ENCODE data around the gene WIPF3. TPM values are rescaled to one million over a fixed set of nuclear protein-coding genes. Genes with fewer than 3 reads are reported as not detected.

Gene WIPF3
- total RNA-seq, 1 donor from 2014 or later = not detected

DNA sequence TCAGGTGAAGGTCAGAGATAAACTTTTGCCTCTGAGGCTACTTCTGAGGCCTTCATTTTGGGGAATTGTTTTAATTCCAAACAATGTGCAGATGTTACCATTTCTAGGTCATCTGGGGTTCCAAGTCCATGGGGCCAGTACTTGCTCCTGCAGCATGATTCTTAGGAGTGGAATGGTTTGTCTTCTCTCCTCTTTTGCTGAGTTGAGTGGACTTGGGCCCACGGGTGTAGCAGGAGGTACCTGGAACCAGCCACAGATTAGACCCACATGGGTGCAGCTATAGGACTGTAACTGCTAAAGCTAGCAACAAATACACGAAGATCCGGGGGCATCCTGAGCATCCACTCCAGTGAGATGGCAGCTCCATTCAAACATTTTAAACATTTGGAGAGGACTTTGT, 41.6 kb downstream of the WIPF3 start:
- intact Hi-C loops (cut with micrococcal nuclease) = no loop called here

GRCh38 chr7:29848941-29849340, 42.6 kb downstream of the WIPF3 start:
- intact Hi-C loops (cut with micrococcal nuclease) = no loop called here

GRCh38 chr7:29851487-29851886, 45.2 kb downstream of the WIPF3 start:
- intact Hi-C loops (cut with micrococcal nuclease) = no loop called here

- intact Hi-C loops (cut with micrococcal nuclease) = no loop called here
Measured at GRCh38 chr7:29852457-29852856, 46.1 kb downstream of the WIPF3 start.

GRCh38 chr7:29853072-29853471, 46.8 kb downstream of the WIPF3 start:
- intact Hi-C loops (cut with micrococcal nuclease) = no loop called here

DNA sequence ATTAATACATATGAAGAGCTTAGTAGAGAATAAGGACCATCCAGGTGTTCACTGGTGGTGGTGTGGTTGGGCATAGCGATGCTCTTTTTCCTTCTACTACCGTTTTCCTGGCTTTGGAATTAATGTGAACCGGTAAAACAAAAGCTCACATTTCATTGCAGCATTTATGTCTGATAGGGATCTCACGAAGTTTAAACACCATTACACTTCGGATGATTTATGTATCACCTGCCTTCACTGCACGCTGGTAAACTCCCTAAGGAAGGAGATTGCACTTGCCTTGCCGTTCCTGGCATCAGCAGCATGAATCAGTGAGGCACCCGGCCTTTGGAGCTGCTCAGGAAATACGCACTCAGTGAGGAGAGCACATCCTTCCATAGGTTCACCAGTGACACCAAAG, 47.5 kb downstream of the WIPF3 start:
- intact Hi-C loops (cut with micrococcal nuclease) = no loop called here

DNA sequence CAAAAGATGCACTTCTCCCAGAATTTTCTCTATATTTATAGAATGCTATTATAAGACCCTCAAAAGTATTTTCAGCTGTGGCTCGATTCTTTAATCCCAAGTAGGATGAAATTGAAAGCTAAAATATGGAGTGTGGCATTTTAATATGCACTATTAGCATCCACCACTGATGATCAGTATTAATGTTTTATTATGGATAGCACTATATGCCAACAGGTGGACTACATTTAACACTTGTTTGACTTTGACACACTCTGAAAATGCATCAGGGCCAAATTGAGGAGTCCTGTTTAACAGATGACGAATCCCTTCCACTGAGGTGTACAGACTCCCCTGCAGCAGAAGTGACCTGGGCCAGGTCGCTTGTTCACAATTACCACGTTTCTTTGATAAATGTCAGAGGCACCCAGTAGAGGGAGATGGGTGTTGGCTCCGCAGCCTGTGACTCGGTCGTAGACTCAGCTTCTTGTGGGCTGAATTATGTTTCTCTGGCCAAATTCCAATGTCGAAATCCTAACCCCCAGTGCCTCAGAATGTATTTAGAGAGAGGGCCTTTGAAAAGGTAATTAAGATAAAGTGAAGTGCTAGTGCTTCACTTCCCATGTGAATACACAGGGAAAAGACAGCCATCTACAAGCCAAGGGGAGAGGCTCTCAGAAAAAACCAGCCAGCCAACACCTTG, 48.1 kb downstream of the WIPF3 start:
- intact Hi-C loops (cut with micrococcal nuclease) = no loop called here

DNA sequence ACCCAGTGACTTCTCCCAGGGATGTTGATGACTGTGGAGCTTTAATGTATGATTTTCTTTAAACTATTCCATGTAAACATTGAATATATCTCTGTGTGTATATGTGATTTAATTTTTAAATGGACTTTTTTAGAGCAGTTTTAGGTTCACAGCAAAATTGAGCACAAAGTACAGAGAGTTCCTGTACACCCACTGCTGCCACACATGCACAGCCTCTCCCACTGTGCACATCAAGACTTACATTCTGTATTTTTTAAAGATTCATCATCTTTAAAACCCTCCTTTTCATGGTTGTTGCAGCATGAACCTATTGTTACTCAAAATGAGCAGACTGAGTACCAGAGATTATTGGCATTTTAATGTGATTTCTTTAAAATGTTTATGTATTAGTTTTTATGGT, 51.3 kb downstream of the WIPF3 start:
- intact Hi-C loops (cut with micrococcal nuclease) = no loop called here

- intact Hi-C loops (cut with micrococcal nuclease) = no loop called here
Measured at GRCh38 chr7:29858191-29858951, 52.1 kb downstream of the WIPF3 start.

GRCh38 chr7:29859104-29859503, 52.8 kb downstream of the WIPF3 start:
- intact Hi-C loops (cut with micrococcal nuclease) = no loop called here

- intact Hi-C loops (cut with micrococcal nuclease) = no loop called here
Measured at GRCh38 chr7:29859524-29860185, 53.3 kb downstream of the WIPF3 start.

DNA sequence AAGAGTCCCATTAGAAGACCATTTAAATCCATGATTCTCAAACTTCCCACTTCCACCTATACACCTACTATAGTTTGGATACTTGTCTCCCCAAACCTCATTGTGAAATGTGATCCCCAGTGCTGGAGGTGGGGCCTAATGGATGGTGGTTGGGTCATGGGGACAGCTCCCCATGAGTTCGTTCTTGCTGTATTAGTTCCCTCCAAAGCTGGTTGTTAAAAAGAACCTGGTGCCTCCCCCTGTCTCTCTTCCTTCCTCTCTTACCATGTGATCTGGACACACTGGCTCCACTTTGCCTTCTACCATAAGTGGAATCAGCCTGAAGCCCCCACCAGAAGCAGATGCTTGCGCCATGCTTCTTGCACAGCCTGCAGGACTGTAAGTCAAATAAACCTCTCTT, 53.9 kb downstream of the WIPF3 start:
- intact Hi-C loops (cut with micrococcal nuclease) = no loop called here

- intact Hi-C loops (cut with micrococcal nuclease) = no loop called here
Measured at GRCh38 chr7:29861884-29862283, 55.6 kb downstream of the WIPF3 start.

- intact Hi-C loops (cut with micrococcal nuclease) = no loop called here
Measured at GRCh38 chr7:29864656-29865055, 58.3 kb downstream of the WIPF3 start.

DNA sequence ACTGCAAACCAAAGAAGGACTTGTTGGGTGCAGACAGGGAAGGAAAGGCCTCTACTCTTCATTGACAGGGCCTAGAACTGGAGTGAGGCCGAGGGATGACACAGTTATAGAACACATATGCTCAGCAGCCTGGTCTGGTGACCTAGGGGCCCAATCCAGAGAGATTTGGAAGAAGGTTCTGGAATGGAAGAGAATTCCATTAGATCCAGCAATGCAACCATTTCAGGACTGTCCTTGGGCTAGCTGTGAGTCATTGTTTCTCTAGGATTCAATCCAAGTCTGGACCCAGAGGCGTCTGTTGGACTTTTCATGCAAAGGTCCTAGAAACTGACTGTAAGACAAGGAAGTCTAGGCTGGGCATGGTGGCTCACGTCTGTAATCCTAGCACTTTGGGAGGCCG, 59.2 kb downstream of the WIPF3 start:
- intact Hi-C loops (cut with micrococcal nuclease) = no loop called here

- intact Hi-C loops (cut with micrococcal nuclease) = no loop called here
Measured at GRCh38 chr7:29866490-29866930, 60.2 kb downstream of the WIPF3 start.

- intact Hi-C loops (cut with micrococcal nuclease) = no loop called here
Measured at GRCh38 chr7:29871787-29872398, 65.6 kb downstream of the WIPF3 start.

DNA sequence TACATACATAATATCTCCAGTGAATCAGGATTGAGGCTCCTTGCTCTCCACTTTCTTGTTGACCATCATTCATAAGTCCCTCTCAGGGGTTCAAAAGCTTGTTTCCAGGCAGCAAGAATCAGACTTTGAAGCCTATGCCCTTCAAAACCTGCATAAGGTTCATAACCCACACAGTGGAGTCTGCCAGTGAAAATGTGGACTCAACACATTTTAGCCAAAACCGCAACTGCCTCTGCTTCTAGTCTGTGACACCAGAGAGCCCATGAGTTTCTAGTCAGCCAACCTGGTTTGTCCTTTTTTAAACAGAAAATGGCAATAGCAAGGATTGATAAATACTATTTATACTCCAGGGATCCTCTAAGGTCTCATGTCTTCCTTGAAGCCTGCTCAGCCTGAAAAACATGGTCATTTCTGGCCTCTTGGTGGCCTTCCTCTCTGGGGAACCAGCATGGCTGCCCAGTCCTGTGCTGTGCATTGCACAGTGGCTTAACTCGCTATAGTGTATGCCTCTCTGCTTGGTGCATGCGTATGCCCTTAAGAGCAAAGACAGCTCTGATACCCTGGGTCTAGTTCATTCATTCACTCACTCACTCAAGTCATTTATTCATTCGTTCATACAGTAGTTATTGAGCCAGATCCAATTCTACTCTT, 67.5 kb downstream of the WIPF3 start:
- intact Hi-C loops (cut with micrococcal nuclease) = no loop called here

DNA sequence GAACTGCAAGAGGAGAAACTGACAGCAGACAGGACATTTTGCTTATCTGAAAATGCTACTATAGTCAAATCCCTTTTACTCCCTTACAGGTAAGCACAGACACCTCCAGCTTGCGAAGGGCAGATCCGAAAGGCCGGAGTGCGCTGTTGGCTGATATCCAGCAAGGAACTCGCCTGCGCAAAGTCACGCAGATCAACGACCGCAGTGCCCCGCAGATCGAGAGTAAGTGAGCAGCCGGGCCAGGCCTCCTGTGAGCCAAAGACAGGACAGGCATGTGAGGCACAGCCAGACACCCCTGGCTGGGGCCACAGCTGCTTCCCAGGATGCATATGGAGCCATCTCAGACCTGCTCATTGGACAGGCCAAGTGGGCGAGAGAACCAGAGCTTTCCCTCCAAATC, 69.4 kb downstream of the WIPF3 start:
- intact Hi-C loops (cut with micrococcal nuclease) = no loop called here

DNA sequence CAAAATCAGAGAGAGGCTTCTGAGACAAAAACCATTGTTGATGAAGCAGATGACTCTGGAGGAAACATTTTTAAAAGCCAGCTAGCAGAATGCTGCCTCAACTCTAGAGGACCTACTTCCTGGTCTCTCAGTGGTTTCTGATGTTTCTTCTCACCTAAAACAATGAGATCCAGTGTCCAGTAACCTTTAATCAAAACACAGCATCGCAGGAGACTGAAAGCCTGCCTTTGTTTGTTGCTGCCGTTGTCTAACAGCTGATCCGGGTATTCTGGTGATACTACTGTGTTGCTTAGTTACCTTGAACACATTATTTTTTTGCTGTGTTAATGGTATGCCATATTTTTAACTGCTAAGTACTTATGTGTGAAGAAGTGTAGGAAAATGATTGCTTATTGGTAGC, 70.9 kb downstream of the WIPF3 start:
- intact Hi-C loops (cut with micrococcal nuclease) = no loop called here

GRCh38 chr7:29878081-29878688, 71.9 kb downstream of the WIPF3 start:
- intact Hi-C loops (cut with micrococcal nuclease) = loop anchor here (1.0 to 2.0 kb wide), 3 partner anchors 184 to 687 kb away; no protein-coding TSS in a partner anchor
